Stimulated activated naive CD8-positive, alpha-beta T cell treated with anti-CD3 and anti-CD28 coated beads, Interleukin-15, Interleukin-2, amounts not matched to agents 100 U/mL and 50 U/mL, for 24 hours (primary cell): Measurements from ENCODE around the gene OR13F1.
"Not testable (repeated sequence)": the region's sequence is repeated elsewhere in the genome, so short reads cannot be mapped to it uniquely, and the experiment has no call there.

Experiments
- ATAC-seq: fragments of 150-1000 bp; cut with Tn5 transposase; one replicate; pipeline ENCODE4 v1.10.0; 2021
- DNase-seq: peaks from one replicate; pipeline ENCODE4 v3.0.0; 2021

The OR13F1 gene, protein sequence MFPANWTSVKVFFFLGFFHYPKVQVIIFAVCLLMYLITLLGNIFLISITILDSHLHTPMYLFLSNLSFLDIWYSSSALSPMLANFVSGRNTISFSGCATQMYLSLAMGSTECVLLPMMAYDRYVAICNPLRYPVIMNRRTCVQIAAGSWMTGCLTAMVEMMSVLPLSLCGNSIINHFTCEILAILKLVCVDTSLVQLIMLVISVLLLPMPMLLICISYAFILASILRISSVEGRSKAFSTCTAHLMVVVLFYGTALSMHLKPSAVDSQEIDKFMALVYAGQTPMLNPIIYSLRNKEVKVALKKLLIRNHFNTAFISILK

DNA sequence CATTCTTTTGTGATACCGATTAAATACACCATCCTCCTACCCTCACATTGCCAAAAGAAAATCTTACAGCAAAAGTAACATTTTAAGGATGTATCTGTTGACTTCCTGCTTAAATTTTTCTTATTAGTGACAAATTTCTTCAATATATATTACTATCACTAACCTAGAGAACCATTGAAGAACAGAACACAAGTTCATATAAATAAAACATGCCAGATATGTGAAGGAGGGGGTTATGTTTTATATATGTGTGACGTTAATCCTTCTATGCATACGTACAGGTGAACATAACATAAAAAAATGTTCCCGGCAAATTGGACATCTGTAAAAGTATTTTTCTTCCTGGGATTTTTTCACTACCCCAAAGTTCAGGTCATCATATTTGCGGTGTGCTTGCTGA is at the start of gene OR13F1:
OR13F1 (plus strand) TSS at position 301 of the 400 bp plus-strand sequence; CDS start at position 301, 0 bp downstream.
- DNase-seq (no peak), ATAC-seq (no peak)

DNA sequence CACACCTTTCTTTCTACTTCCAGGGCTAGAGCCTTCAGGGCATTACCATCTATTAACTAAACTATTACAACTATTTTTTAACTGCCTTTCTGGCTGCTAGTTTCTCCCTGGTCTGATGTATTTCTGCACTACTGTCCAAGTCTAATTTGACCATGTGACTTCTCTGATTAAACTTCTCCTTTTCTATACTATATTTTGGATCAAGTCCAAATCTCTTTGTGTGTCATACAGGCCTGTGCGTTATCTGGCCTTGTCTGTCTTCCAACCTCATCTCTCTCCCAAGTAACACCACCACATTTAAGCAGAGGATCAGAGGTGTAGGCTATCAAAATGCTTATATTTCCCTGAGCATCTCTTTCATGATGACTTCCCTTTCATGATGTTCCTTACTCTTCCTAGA is 47.2 kb upstream of the OR13F1 start:
- no peak for ATAC-seq

DNA sequence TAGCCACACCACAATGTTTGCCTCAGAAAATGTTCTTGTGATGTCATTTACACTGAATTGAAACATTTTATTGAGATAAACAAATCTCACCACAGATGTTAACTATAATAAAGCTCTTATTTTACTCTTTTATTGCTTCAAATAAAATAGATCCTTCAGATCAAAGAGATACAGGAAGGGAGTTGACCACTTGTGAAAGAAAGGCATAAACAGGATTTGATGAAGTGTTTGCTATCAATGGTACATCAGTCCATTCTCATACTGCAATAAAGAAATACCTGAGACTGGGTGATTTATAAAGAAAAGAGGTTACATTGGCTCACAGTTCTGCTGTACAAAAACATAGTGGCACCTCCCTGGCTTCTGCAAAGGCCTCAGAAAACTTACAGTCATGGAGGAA is 40.2 kb upstream of the OR13F1 start:
- DNase-seq (no peak), ATAC-seq (no peak)

More for the DNA sequence above, 47.2 kb upstream of the OR13F1 start:
- no peak for DNase-seq

DNA sequence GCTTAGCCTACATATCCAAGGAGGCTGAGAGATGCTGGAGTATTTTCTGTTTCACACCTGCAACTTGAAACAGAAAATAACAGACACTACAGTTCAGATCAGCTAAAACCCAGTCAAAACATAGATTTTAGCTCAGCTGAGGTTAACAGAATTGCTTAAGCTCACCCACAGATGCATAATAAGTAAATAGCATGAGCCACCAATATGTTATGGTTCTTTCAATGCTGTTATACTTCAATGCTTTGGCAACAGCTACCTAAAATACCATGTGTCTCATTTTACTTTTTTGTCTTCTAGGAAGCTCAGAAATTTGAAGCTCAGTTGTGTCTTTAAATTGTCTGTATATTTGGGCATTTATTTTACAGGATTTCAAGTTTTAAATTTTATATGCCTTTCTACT is 35.8 kb upstream of the OR13F1 start:
- no peak for ATAC-seq
- no peak for DNase-seq

DNA sequence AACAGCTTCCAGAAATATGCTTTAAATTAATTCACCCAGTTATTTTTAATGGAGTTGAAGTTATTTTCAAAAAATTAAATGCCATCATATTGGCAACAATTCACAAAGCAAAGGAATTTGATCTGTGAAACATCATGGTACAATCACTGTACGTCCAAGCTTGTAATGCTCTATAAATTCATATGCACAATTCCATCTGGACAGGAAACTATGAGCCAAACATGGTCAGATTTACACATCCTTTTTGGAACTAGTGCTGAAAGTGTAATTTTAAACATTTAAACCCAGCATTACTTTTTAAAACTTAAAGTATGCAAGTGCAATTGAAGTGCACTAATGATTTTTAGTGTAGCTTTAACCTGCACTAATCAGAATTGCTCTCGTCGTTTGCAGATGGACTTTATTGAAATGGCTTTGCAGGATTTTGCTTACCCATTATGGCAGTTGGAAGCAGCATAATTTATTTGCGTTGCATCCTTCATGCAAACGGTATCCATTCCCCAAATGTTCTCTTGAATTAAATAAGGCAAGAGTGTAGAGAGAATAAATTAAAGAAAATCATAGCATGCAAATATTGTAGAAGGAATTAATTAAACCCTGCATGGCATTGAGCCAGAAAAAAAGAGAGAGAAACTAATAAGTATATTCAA is 21.0 kb upstream of the OR13F1 start:
- ATAC-seq (no peak), DNase-seq (no peak)

DNA sequence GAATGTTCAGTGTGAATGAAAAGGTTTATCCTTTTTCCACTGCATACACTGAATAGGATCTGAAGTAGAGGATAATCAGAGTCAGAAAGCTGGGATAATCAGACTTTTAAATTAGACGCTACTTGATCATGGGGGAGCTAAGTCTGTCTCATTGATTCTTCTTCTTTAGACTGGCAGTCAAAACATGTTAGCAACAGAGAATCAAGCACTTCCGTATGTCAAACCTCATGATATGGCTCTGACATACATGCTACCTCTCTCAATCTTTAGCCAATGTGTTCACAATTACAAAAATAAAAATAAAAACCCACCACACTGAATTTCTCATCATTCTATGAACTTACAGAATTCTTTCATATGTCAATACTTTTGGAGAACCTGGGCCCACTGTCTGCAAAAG is 19.0 kb upstream of the OR13F1 start:
- no peak for DNase-seq

DNA sequence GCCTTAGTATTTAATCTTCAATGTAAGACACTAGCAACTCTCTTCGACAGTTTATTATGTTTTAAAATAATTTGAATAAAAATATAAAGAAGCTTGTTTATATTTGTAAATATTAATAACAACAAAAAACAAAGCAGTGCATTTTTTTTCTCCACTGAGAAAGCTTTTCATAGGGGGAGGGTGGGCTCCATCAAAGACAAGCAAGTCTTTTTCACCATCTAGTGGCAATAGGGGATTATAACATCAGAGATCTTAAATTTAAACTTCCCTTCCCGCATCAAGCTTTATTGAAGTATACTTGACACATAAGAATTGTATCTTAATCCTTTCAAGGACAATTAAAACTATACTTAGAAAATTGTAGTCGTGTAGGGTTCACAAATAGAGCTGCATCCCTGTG is 9.3 kb upstream of the OR13F1 start:
- no peak for DNase-seq
- ATAC-seq = no peak

More for the DNA sequence above, 19.0 kb upstream of the OR13F1 start:
- ATAC-seq = no peak

DNA sequence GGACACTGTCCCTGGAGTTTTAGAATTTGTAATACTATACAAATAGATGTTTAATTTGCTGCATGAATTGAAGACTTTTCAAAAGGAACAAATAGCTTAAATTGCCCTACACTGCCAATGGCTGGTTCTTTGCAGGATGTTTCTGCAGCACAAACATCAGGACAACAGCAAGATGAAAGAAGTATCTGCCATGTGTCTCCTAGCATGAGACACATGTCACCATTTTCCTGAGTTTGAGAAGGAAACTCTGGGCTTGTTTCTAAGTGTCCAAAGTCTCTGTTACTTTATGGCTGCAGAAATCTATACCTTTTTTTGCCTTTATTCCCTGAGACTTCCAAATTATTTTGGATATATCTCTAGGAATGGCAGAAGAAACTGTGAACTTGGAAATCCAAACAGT is 623 bp upstream of the OR13F1 start:
- no peak for ATAC-seq
- no peak for DNase-seq

DNA sequence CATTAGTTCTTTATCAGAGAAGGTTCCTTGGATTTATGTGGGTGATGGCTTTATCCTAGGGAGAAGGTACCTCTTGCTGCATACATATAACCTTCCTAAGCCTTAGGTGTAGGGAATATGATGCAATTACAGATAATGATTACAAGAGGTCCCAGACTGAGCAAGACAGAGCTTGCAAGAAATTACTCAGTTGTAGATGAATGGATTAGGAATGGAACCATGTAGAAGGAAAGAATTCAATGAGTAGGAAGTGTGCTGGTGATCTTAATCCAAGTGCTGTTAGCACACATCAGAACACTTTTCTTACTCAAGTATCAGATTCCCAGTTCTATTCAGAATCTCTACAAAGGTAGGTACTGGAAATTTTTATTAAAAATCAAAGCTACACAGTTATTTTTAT is 2.5 kb downstream of the OR13F1 start:
- no peak for DNase-seq
- ATAC-seq = no peak

DNA sequence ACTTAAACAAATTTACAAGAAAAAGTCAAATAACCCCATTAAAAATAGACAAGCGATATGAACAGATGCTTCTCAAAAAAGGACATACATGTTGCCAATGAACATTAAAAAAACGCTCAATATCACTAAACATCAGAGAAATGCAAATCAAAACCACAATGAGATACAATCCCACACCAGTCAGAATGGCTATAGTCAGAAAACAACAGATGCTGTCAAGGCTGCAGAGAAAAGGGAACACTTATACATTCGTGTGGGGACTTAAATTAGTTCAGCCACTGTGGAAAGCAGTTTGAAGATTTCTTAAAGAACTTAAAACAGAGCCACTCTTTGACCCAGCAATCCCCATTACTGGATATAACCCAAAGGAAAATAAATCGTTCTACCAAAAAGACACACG is 10.8 kb downstream of the OR13F1 start:
- no peak for DNase-seq
- ATAC-seq = no peak

DNA sequence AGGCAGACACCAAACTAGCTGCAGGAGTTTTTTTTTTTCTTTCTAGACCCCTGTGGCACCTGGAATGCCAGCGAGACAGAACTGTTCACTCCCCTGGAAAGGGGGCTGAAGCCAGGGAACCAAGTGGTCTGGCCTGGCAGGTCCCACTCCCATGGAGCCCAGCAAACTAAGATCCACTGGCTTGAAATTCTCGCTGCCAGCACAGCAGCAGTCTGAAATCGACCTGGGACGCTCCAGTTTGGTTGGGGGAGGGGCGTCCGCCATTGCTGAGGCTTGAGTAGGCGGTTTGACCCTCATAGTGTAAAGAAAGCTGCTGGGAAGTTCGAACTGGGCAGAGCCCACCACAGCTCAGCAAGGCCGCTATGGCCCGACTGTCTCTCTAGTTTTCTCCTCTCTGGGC is 16.2 kb downstream of the OR13F1 start:
- not testable (repeated sequence) for ATAC-seq, DNase-seq

DNA sequence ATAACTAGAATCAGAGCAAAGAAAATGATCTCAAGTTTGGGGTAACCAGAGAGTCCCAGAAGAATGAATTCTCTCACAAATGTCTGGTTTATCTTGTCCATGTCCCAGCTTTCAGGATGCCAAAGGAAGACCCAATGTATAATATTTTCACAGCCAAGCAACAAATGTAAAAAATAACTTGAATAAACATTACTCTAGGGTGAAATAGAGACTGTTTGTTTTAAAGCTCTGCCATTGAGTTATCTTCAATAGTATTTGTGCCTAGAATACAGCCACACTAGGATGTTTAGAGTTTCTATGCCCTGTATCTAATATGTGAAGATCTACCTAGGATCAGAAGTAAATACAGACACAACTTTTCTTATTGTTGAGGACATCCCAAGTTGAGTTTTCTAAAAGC is 23.0 kb downstream of the OR13F1 start, which contains the start of gene OR13C4:
OR13C4 (minus strand) TSS at position 101 of the 400 bp plus-strand sequence; CDS start at position 101, 0 bp downstream.
- ATAC-seq (no peak), DNase-seq (no peak)

DNA sequence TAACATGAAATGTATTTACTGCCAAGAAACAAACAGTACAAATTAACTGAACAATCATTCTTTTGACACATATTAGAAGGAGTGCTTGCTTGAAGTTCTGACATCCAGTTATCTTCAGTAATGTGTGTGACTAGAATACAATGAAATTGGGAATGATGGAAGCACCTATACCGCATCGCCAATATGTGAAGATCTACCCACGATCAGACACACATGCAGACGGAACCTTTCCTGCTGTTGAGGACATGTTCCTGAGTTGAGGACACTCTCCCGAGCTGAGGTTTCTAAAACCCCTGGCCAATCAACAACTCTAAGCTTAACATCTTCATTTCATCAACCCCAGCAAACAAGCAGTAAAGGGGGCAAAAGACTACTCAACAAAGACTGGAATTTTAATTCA is 32.7 kb downstream of the OR13F1 start, which contains the start of gene OR13C3:
OR13C3 (minus strand) TSS at position 101 of the 400 bp plus-strand sequence. CDS start 133 bp downstream, outside the sequence.
- ATAC-seq = no peak
- DNase-seq = no peak

DNA sequence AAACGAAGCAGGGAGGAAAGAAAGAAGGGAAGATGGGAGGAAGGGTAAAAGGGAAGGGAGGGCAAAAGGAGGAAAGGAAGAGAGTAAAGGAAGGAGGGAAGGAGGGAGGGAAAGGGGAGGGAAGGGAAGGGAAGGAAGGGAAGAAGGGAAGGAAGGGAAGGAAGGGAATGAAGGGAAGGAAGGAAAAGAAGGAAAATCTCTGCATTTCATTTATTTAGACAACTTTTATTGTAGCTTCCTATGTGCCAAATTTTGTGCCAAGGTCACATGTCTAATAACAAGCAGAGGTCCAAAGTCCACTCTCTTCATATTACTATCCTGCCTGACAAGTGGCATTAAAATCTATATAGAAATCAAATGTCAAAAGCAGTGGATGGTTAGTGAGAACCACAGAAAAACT is 35.2 kb downstream of the OR13F1 start:
- no peak for ATAC-seq
- DNase-seq = no peak

DNA sequence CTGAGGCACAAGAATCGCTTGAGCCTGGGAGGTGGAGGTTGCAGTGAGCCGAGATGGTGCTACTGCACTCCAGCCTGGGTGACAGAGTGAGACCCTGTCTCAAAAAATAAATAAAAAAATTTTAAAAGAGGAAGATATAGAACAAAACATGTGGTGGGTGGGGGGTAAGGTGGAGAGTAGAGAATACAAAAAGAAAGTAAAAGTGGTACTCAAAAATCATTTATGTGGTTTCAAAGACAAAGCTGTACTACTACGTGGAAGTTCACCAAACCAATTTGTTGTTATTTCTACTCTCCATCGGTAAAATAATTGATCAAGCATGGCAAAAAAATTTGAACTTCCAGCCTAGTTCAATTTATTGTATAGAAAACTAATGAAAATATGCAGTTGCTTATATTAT is 40.6 kb downstream of the OR13F1 start:
- ATAC-seq = no peak
- no peak for DNase-seq

DNA sequence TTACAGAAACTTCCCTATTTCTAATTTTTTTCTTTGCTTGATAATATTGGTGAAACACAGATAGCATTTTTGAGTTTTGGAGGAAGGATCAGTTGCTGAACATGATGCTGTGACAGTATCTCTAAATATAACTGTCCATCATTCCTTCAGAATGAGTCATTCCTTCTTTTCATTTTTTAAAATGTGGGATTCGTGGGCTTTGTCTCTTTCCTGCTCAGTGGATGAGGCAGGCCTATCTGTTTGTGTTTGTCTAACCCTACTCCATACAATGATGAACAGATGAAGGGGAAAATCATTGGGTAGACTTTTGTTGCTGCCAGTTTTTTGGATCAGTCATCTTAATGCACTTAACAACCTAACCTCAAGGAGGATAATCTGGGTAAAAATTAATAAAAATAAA is 49.2 kb downstream of the OR13F1 start:
- ATAC-seq (no peak), DNase-seq (no peak)
